HG02840 (cell line): ENCODE measurements around the gene RPUSD3.

Source experiments
- ATAC-seq: cut with Tn5 transposase; IDR thresholded peaks from one replicate; pipeline ENCODE4 v1.9.1; 2021; ENCODE audit warnings: mild to moderate bottlenecking, moderate library complexity, moderate number of reproducible peaks; ENCODE audit not compliant: unreplicated experiment, low FRiP score

Gene RPUSD3

GRCh38 chr3:9808345-9809037 lies 35.3 kb downstream of the RPUSD3 start:
- ATAC-seq = no peak

GRCh38 chr3:9807981-9808344 lies 35.8 kb downstream of the RPUSD3 start:
- no peak for ATAC-seq

GRCh38 chr3:9806688-9807589 lies 36.9 kb downstream of the RPUSD3 start:
- ATAC-seq = no peak

GRCh38 chr3:9806137-9806536 lies 37.7 kb downstream of the RPUSD3 start:
- no peak for ATAC-seq

GRCh38 chr3:9804996-9805395 lies 38.8 kb downstream of the RPUSD3 start:
- ATAC-seq = no peak

- no peak for ATAC-seq
Observed at GRCh38 chr3:9803494-9803893, 40.3 kb downstream of the RPUSD3 start.

- no peak for ATAC-seq
Observed at GRCh38 chr3:9800529-9800928, 43.3 kb downstream of the RPUSD3 start.

GRCh38 chr3:9797196-9797945 lies 46.4 kb downstream of the RPUSD3 start:
- no peak for ATAC-seq

GRCh38 chr3:9795207-9795606 lies 48.6 kb downstream of the RPUSD3 start:
- ATAC-seq = no peak

- ATAC-seq = no peak
Observed at GRCh38 chr3:9794400-9794799, 49.4 kb downstream of the RPUSD3 start.

- ATAC-seq = no peak
Observed at GRCh38 chr3:9793161-9793781, 50.5 kb downstream of the RPUSD3 start.

GRCh38 chr3:9792405-9793160 lies 51.2 kb downstream of the RPUSD3 start, which contains the start of the genes ARPC4 and TADA3:
Gene ARPC4, plus strand, starts transcription at chr3:9793082. Its CDS starts 40 bp downstream, at chr3:9793122.
Gene TADA3, minus strand, starts transcription at chr3:9792473. Its CDS starts 1,007 bp downstream, at chr3:9791466.
- ATAC-seq = peak; percentile 83

GRCh38 chr3:9791790-9792404 lies 51.9 kb downstream of the RPUSD3 start:
- no peak for ATAC-seq

GRCh38 chr3:9791127-9791526 lies 52.7 kb downstream of the RPUSD3 start:
- no peak for ATAC-seq
